Measurements from ENCODE around the gene DDX28. TPM values are rescaled to one million over a fixed set of nuclear protein-coding genes. Genes with fewer than 3 reads are reported as not detected.
"Not testable (repeated sequence)": the region's sequence is repeated elsewhere in the genome, so short reads cannot be mapped to it uniquely, and the experiment has no call there.

DDX28 gene
- total and polyA plus RNA-seq, 4 experiments from 2014 or later: 16.1 to 55.8 (median 26.5) TPM

- H3K9me3 Mint-ChIP-seq: no peaks in the 10 kb centered on the region
- intact Hi-C loops (cut with micrococcal nuclease): loop anchor here (1.0 kb wide), 1 partner anchor 65 kb away; no protein-coding TSS in a partner anchor
- DNase-seq: no peak
- POLR2A ChIA-PET (ENCODE audit: partially characterized antibody): interaction anchor here (0.6 to 6.2 kb wide), 19 partner anchors 8 to 463 kb away, joined by 3 to 95 read pairs (median 5); partner anchors contain the start of genes CTCF, DDX28, DPEP2NB and DUS2
- no peaks in the 10 kb centered on the region for H3K27me3 Mint-ChIP-seq
- peaks cover 0 to 2% of the 10 kb centered on the region in 2 donors for H3K36me3 Mint-ChIP-seq
- peaks cover 36 to 78% (median 54%) of the 10 kb centered on the region in 4 donors for H3K4me1 Mint-ChIP-seq
- H3K4me3 Mint-ChIP-seq: peak overlapping the region; percentile 84 to 96 (median 88)
- peak overlapping the region; percentile 84 to 99 (median 95) for H3K27ac Mint-ChIP-seq
- H3K9me3 ChIP-seq (ENCODE audit: control insufficient read depth in 1 of 2, low read length in 2 of 2): no peaks in the 10 kb centered on the region
- peak overlapping the region; percentile 60 for H3K27ac ChIP-seq (ENCODE audit: low read depth, low read length)
- peak overlapping the region in 1 of 2 donors; percentile 41 for H3K4me3 ChIP-seq (ENCODE audit: low read length in 2 of 2)
- H3K27me3 ChIP-seq (ENCODE audit: insufficient read depth, low read length): no peaks in the 10 kb centered on the region
- CTCF ChIA-PET (ENCODE audit: partially characterized antibody): interaction anchor here (0.7 to 6.5 kb wide), 5 partner anchors 19 to 64 kb away, joined by 3 to 45 read pairs (median 3); partner anchors contain the start of genes DDX28, DUS2 and PSMB10
- H3K4me1 ChIP-seq (ENCODE audit: insufficient read depth, low read length): peaks cover 80% of the 10 kb centered on the region
- no peaks in the 10 kb centered on the region for H3K36me3 ChIP-seq (ENCODE audit: insufficient read depth, low read length)
Observed at GRCh38 chr16:67999985-68000384, 23.0 kb downstream of the DDX28 start.

GRCh38 chr16:67998779-67999688 lies 24.0 kb downstream of the DDX28 start, which contains the start of gene DPEP2:
Gene DPEP2, minus strand, starts transcription at chr16:67999484. Its CDS starts 6,272 bp downstream, at chr16:67993212.
- POLR2A ChIA-PET (ENCODE audit: partially characterized antibody): interaction anchor here (0.7 to 6.2 kb wide), 21 partner anchors 8 to 436 kb away, joined by 3 to 95 read pairs (median 6); partner anchors contain the start of genes CTCF, DDX28, DPEP2NB and DUS2
- Histone ChIP-seq H3K4me3 (ENCODE audit: low read length in 2 of 2) (peak within 1 kb of the TSS; percentile 41 to 45), H3K27ac (ENCODE audit: low read depth, low read length) (peak within 1 kb of the TSS; percentile 60), H3K4me1 (ENCODE audit: insufficient read depth, low read length) (peaks cover 80% of the 10 kb centered on the region)
- peaks cover 37 to 80% (median 54%) of the 10 kb centered on the region in 4 donors for H3K4me1 Mint-ChIP-seq
- H3K9me3 ChIP-seq (ENCODE audit: control insufficient read depth in 1 of 2, low read length in 2 of 2); H3K27me3 ChIP-seq (ENCODE audit: insufficient read depth, low read length); H3K36me3 Mint-ChIP-seq; H3K27me3 Mint-ChIP-seq; H3K9me3 Mint-ChIP-seq; H3K36me3 ChIP-seq (ENCODE audit: insufficient read depth, low read length): not testable (repeated sequence)
- H3K27ac Mint-ChIP-seq: peak within 1 kb of the TSS; percentile 84 to 99 (median 95)
- H3K4me3 Mint-ChIP-seq: peak within 1 kb of the TSS; percentile 84 to 96 (median 88)
- DNase-seq: peak; percentile 56 to 68 (median 59)
- CTCF ChIA-PET (ENCODE audit: partially characterized antibody): interaction anchor here (0.6 to 6.5 kb wide), 10 partner anchors 9 to 182 kb away, joined by 3 to 45 read pairs (median 4); partner anchors contain the start of genes DDX28 and DUS2
- intact Hi-C loops (cut with micrococcal nuclease): loop anchor here (1.0 kb wide), 1 partner anchor 64 kb away; no protein-coding TSS in a partner anchor

GRCh38 chr16:67998231-67998778 lies 24.7 kb downstream of the DDX28 start:
- peaks cover 39 to 81% (median 60%) of the 10 kb centered on the region in 4 donors for H3K4me1 Mint-ChIP-seq
- H3K27ac ChIP-seq (ENCODE audit: low read depth, low read length); H3K36me3 Mint-ChIP-seq; intact Hi-C loops (cut with micrococcal nuclease); H3K27me3 Mint-ChIP-seq; H3K4me3 ChIP-seq (ENCODE audit: low read length in 2 of 2); H3K9me3 Mint-ChIP-seq; H3K27me3 ChIP-seq (ENCODE audit: insufficient read depth, low read length); DNase-seq; H3K36me3 ChIP-seq (ENCODE audit: insufficient read depth, low read length); H3K9me3 ChIP-seq (ENCODE audit: control insufficient read depth in 1 of 2, low read length in 2 of 2): not testable (repeated sequence)
- H3K4me3 Mint-ChIP-seq: peak overlapping the region; percentile 84 to 96 (median 88)
- H3K4me1 ChIP-seq (ENCODE audit: insufficient read depth, low read length): peaks cover 82% of the 10 kb centered on the region
- ChIA-PET POLR2A (ENCODE audit: partially characterized antibody) (interaction anchor here (0.9 to 6.2 kb wide), 23 partner anchors 9 to 517 kb away, joined by 3 to 95 read pairs (median 5); partner anchors contain the start of genes ATP6V0D1, DDX28, DPEP2NB and DUS2), CTCF (ENCODE audit: partially characterized antibody) (interaction anchor here (0.6 to 6.5 kb wide), 9 partner anchors 8 to 181 kb away, joined by 3 to 45 read pairs (median 4); partner anchors contain the start of genes DDX28 and DUS2)
- peak overlapping the region; percentile 84 to 99 (median 95) for H3K27ac Mint-ChIP-seq

GRCh38 chr16:67996666-67997065 lies 26.4 kb downstream of the DDX28 start:
- no peak for DNase-seq
- H3K4me1 Mint-ChIP-seq: peaks cover 36 to 81% (median 60%) of the 10 kb centered on the region in 4 donors

GRCh38 chr16:67995423-67995822 lies 27.6 kb downstream of the DDX28 start:
- Mint-ChIP-seq H3K4me3 (peak overlapping the region; percentile 18 to 78 (median 58)), H3K27me3 (no peaks in the 10 kb centered on the region), H3K9me3 (no peaks in the 10 kb centered on the region), H3K36me3 (peaks cover 0 to 8% of the 10 kb centered on the region in 2 donors), H3K27ac (peak overlapping the region in 6 of 7 donors; percentile 66 to 92 (median 89)), H3K4me1 (peaks cover 32 to 71% (median 53%) of the 10 kb centered on the region in 4 donors)
- Histone ChIP-seq H3K27me3 (ENCODE audit: insufficient read depth, low read length) (no peaks in the 10 kb centered on the region), H3K36me3 (ENCODE audit: insufficient read depth, low read length) (no peaks in the 10 kb centered on the region), H3K4me3 (ENCODE audit: low read length in 2 of 2) (no peak overlapping the region), H3K4me1 (ENCODE audit: insufficient read depth, low read length) (peaks cover 65% of the 10 kb centered on the region), H3K27ac (ENCODE audit: low read depth, low read length) (no peak overlapping the region), H3K9me3 (ENCODE audit: control insufficient read depth in 1 of 2, low read length in 2 of 2) (no peaks in the 10 kb centered on the region)
- POLR2A ChIA-PET (ENCODE audit: partially characterized antibody): interaction anchor here (2.6 to 6.2 kb wide), 2 partner anchors 10 to 28 kb away, joined by 35 to 95 read pairs; partner anchors contain the start of genes DDX28 and DUS2
- intact Hi-C loops (cut with micrococcal nuclease): no loop called here
- CTCF ChIA-PET (ENCODE audit: partially characterized antibody): interaction anchor here (1.1 to 2.9 kb wide), 4 partner anchors 10 to 89 kb away, joined by 3 to 45 read pairs (median 28); partner anchors contain the start of gene NFATC3
- peak in 1 of 5 donors; percentile 51 for DNase-seq

More at GRCh38 chr16:67996666-67997065, 26.4 kb downstream of the DDX28 start:
- peak overlapping the region in 4 of 7 donors; percentile 59 to 88 (median 70) for H3K27ac Mint-ChIP-seq
- Histone ChIP-seq H3K27me3 (ENCODE audit: insufficient read depth, low read length) (no peaks in the 10 kb centered on the region), H3K4me1 (ENCODE audit: insufficient read depth, low read length) (peaks cover 77% of the 10 kb centered on the region), H3K36me3 (ENCODE audit: insufficient read depth, low read length) (no peaks in the 10 kb centered on the region), H3K9me3 (ENCODE audit: control insufficient read depth in 1 of 2, low read length in 2 of 2) (no peaks in the 10 kb centered on the region), H3K27ac (ENCODE audit: low read depth, low read length) (no peak overlapping the region), H3K4me3 (ENCODE audit: low read length in 2 of 2) (no peak overlapping the region)
- H3K4me3 Mint-ChIP-seq: peak overlapping the region in 2 of 8 donors; percentile 35 to 43
- intact Hi-C loops (cut with micrococcal nuclease): no loop called here
- ChIA-PET POLR2A (ENCODE audit: partially characterized antibody) (interaction anchor here (3.7 to 6.2 kb wide), 2 partner anchors 10 to 27 kb away, joined by 26 to 95 read pairs; partner anchors contain the start of genes DDX28 and DUS2), CTCF (ENCODE audit: partially characterized antibody) (interaction anchor here (0.6 to 4.2 kb wide), 5 partner anchors 8 to 44 kb away, joined by 3 to 39 read pairs (median 3); no protein-coding TSS in a partner anchor)
- H3K9me3 Mint-ChIP-seq: no peaks in the 10 kb centered on the region
- no peaks in the 10 kb centered on the region for H3K27me3 Mint-ChIP-seq
- peaks cover 0 to 4% of the 10 kb centered on the region in 2 donors for H3K36me3 Mint-ChIP-seq

- peak overlapping the region; percentile 95 to 98 (median 96) for H3K27ac Mint-ChIP-seq
- ChIA-PET POLR2A (ENCODE audit: partially characterized antibody) (interaction anchor here (0.7 to 3.3 kb wide), 8 partner anchors 8 to 91 kb away, joined by 3 to 35 read pairs (median 4); partner anchors contain the start of genes DDX28, DUS2 and NFATC3), CTCF (ENCODE audit: partially characterized antibody) (interaction anchor here (0.6 to 2.9 kb wide), 18 partner anchors 10 to 473 kb away, joined by 3 to 45 read pairs (median 5); partner anchors contain the start of genes DDX28, DUS2 and NFATC3)
- peak overlapping the region; percentile 73 for H3K27ac ChIP-seq (ENCODE audit: low read depth, low read length)
- H3K27me3 Mint-ChIP-seq; H3K9me3 Mint-ChIP-seq; intact Hi-C loops (cut with micrococcal nuclease); H3K36me3 ChIP-seq (ENCODE audit: insufficient read depth, low read length); H3K27me3 ChIP-seq (ENCODE audit: insufficient read depth, low read length); H3K9me3 ChIP-seq (ENCODE audit: control insufficient read depth in 1 of 2, low read length in 2 of 2); DNase-seq: not testable (repeated sequence)
- H3K4me1 Mint-ChIP-seq: peaks cover 20 to 58% (median 41%) of the 10 kb centered on the region in 4 donors
- peaks cover 0 to 11% of the 10 kb centered on the region in 2 donors for H3K36me3 Mint-ChIP-seq
- peaks cover 51% of the 10 kb centered on the region for H3K4me1 ChIP-seq (ENCODE audit: insufficient read depth, low read length)
- H3K4me3 ChIP-seq (ENCODE audit: low read length in 2 of 2): peak overlapping the region in 1 of 2 donors; percentile 70
- H3K4me3 Mint-ChIP-seq: peak overlapping the region; percentile 85 to 92 (median 88)
Observed at GRCh38 chr16:67994040-67994408, 29.0 kb downstream of the DDX28 start.
